Measurements from ENCODE around the gene SRGAP1.

DNA sequence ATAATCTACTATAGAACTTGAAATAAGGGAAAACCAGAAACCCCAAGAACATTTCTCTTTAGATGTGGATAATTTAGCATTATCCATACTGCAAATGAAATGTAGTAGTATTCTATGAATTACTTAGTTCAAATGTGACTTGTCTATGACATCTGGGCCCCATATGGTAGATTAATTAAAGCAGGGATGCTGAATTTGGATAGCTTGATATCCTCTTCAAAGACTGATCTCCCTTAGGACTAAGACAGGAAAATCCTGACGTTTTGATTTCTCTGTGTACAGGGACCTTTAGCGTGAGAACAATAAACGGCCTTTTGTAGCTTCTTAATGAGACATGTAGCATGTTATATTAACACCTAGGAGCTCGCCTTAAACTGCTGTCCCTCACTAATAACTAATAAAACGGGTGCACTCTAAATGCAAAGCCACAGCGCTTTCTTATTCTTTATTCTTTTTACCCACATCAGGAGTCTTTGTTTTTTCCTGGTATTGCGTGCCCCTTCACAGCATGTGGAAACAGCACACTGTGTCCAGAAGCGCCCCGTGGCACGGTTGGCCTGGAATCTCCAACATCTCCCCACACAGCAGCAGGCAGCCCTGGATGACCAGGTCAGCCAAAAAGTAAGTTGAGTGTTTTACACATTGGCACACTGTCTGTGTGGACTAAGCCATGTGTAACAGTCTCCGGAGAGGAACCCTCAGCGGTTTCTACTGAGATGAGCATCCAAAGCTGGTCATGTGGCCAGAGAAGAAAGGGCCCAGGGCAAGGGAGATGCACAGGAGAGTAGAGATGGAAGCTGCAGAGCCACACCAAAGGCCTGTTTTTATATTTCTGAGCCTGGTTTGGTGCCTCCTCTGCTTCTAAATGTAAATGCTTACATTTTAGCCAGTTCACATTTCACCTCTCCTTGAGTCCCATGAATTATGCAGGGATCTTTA, 93.1 kb downstream of the SRGAP1 start:
- TF ChIP-seq POLR2AphosphoS5 (IDR thresholded peaks at IDR 0.05; ENCODE audit: low read depth): no peak
- TF ChIP-seq, protein P1, sequence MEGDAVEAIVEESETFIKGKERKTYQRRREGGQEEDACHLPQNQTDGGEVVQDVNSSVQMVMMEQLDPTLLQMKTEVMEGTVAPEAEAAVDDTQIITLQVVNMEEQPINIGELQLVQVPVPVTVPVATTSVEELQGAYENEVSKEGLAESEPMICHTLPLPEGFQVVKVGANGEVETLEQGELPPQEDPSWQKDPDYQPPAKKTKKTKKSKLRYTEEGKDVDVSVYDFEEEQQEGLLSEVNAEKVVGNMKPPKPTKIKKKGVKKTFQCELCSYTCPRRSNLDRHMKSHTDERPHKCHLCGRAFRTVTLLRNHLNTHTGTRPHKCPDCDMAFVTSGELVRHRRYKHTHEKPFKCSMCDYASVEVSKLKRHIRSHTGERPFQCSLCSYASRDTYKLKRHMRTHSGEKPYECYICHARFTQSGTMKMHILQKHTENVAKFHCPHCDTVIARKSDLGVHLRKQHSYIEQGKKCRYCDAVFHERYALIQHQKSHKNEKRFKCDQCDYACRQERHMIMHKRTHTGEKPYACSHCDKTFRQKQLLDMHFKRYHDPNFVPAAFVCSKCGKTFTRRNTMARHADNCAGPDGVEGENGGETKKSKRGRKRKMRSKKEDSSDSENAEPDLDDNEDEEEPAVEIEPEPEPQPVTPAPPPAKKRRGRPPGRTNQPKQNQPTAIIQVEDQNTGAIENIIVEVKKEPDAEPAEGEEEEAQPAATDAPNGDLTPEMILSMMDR (IDR thresholded peaks at IDR 0.05; ENCODE audit: insufficient read depth, low read length): no peak
- TF ChIP-seq, protein P2, sequence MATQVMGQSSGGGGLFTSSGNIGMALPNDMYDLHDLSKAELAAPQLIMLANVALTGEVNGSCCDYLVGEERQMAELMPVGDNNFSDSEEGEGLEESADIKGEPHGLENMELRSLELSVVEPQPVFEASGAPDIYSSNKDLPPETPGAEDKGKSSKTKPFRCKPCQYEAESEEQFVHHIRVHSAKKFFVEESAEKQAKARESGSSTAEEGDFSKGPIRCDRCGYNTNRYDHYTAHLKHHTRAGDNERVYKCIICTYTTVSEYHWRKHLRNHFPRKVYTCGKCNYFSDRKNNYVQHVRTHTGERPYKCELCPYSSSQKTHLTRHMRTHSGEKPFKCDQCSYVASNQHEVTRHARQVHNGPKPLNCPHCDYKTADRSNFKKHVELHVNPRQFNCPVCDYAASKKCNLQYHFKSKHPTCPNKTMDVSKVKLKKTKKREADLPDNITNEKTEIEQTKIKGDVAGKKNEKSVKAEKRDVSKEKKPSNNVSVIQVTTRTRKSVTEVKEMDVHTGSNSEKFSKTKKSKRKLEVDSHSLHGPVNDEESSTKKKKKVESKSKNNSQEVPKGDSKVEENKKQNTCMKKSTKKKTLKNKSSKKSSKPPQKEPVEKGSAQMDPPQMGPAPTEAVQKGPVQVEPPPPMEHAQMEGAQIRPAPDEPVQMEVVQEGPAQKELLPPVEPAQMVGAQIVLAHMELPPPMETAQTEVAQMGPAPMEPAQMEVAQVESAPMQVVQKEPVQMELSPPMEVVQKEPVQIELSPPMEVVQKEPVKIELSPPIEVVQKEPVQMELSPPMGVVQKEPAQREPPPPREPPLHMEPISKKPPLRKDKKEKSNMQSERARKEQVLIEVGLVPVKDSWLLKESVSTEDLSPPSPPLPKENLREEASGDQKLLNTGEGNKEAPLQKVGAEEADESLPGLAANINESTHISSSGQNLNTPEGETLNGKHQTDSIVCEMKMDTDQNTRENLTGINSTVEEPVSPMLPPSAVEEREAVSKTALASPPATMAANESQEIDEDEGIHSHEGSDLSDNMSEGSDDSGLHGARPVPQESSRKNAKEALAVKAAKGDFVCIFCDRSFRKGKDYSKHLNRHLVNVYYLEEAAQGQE (IDR thresholded peaks at IDR 0.05; ENCODE audit: insufficient replicate concordance, low read depth): no peak
- no peak for TF ChIP-seq SPI1 (IDR thresholded peaks at IDR 0.05; ENCODE audit: borderline replicate concordance, low read depth)

Measured in HL-60 (cell line).